ENCODE results near the gene FAM234A. TPM values are rescaled to one million over a fixed set of nuclear protein-coding genes. Genes with fewer than 3 reads are reported as not detected.

FAM234A gene
- 127 and 129 TPM in 2 replicates for total RNA-seq
- long read RNA-seq, transcript FAM234A-203 (13 exons, 3,213 nt) = major isoform, 21 of 61 reads
- long read RNA-seq, partial matches to known transcripts = 20 of 61 reads
- long read RNA-seq, other reads (novel, unspliced or antisense) = 20 of 61 reads

- H3K36me3 Mint-ChIP-seq (ENCODE audit: insufficient read depth) = peaks cover 2% of the 10 kb centered on the region
- peak within 1 kb of the TSS; percentile 98 for H3K27ac Mint-ChIP-seq
- DNase-seq (ENCODE audit: low spot score, unreplicated experiment) = peak; percentile 94
- peaks cover 6% of the 10 kb centered on the region for H3K4me1 Mint-ChIP-seq (ENCODE audit: low read depth)
- H3K9me3 Mint-ChIP-seq (ENCODE audit: low read depth) = no peaks in the 10 kb centered on the region
- peak; percentile 60 for TF ChIP-seq CTCF (IDR thresholded peaks at IDR 0.05; ENCODE audit: unreplicated experiment)
- peak within 1 kb of the TSS; percentile 95 for H3K4me3 Mint-ChIP-seq (ENCODE audit: low read depth)
- no peaks in the 10 kb centered on the region for H3K27me3 Mint-ChIP-seq
Measured at GRCh38 chr16:234468-235305, at the start of gene FAM234A. Gene FAM234A (plus strand): TSS chr16:234821. CDS start chr16:254414, 19,593 bp downstream.

- no peaks in the 10 kb centered on the region for H3K4me1 Mint-ChIP-seq (ENCODE audit: low read depth)
- H3K4me3 Mint-ChIP-seq (ENCODE audit: low read depth) = no peak overlapping the region
- no peak for TF ChIP-seq CTCF (IDR thresholded peaks at IDR 0.05; ENCODE audit: unreplicated experiment)
- H3K9me3 Mint-ChIP-seq (ENCODE audit: low read depth) = no peaks in the 10 kb centered on the region
- H3K27me3 Mint-ChIP-seq = no peaks in the 10 kb centered on the region
- peaks cover 19% of the 10 kb centered on the region for H3K36me3 Mint-ChIP-seq (ENCODE audit: insufficient read depth)
- no peak overlapping the region for H3K27ac Mint-ChIP-seq
- DNase-seq (ENCODE audit: low spot score, unreplicated experiment) = no peak
Measured at GRCh38 chr16:185213-185612, 49.4 kb upstream of the FAM234A start.

GRCh38 chr16:185691-186090 lies 48.9 kb upstream of the FAM234A start:
- no peak overlapping the region for H3K27ac Mint-ChIP-seq
- H3K27me3 Mint-ChIP-seq = no peaks in the 10 kb centered on the region
- DNase-seq (ENCODE audit: low spot score, unreplicated experiment) = no peak
- peaks cover 20% of the 10 kb centered on the region for H3K36me3 Mint-ChIP-seq (ENCODE audit: insufficient read depth)
- TF ChIP-seq CTCF (IDR thresholded peaks at IDR 0.05; ENCODE audit: unreplicated experiment) = no peak
- no peaks in the 10 kb centered on the region for H3K4me1 Mint-ChIP-seq (ENCODE audit: low read depth)
- H3K9me3 Mint-ChIP-seq (ENCODE audit: low read depth) = no peaks in the 10 kb centered on the region
- no peak overlapping the region for H3K4me3 Mint-ChIP-seq (ENCODE audit: low read depth)

GRCh38 chr16:187330-187729 lies 47.3 kb upstream of the FAM234A start:
- no peak for TF ChIP-seq CTCF (IDR thresholded peaks at IDR 0.05; ENCODE audit: unreplicated experiment)
- H3K4me1 Mint-ChIP-seq (ENCODE audit: low read depth) = no peaks in the 10 kb centered on the region

GRCh38 chr16:188674-189073 lies 45.9 kb upstream of the FAM234A start:
- peak; percentile 23 for TF ChIP-seq CTCF (IDR thresholded peaks at IDR 0.05; ENCODE audit: unreplicated experiment)
- Mint-ChIP-seq H3K9me3 (ENCODE audit: low read depth) (no peaks in the 10 kb centered on the region), H3K27ac (no peak overlapping the region), H3K4me1 (ENCODE audit: low read depth) (no peaks in the 10 kb centered on the region), H3K4me3 (ENCODE audit: low read depth) (no peak overlapping the region), H3K27me3 (no peaks in the 10 kb centered on the region), H3K36me3 (ENCODE audit: insufficient read depth) (peaks cover 34% of the 10 kb centered on the region)
- no peak for DNase-seq (ENCODE audit: low spot score, unreplicated experiment)

More at GRCh38 chr16:187330-187729, 47.3 kb upstream of the FAM234A start:
- no peak for DNase-seq (ENCODE audit: low spot score, unreplicated experiment)
- no peak overlapping the region for H3K4me3 Mint-ChIP-seq (ENCODE audit: low read depth)
- no peaks in the 10 kb centered on the region for H3K9me3 Mint-ChIP-seq (ENCODE audit: low read depth)
- peaks cover 32% of the 10 kb centered on the region for H3K36me3 Mint-ChIP-seq (ENCODE audit: insufficient read depth)
- no peaks in the 10 kb centered on the region for H3K27me3 Mint-ChIP-seq
- no peak overlapping the region for H3K27ac Mint-ChIP-seq

All from progenitor cell of endocrine pancreas (in vitro differentiated cells).